Nephron (organoid): ENCODE measurements around the gene NALF2.

Source experiments
- H3K27ac Mint-ChIP-seq, 3 experiments: 2 replicates each; pipeline ENCODE4 v1.8.0; 2020; ENCODE audit warnings: mixed read lengths in 3 of 3, mild to moderate bottlenecking in 2 of 3, moderate library complexity in 1 of 3
- H3K27me3 Mint-ChIP-seq: 2 replicates; pipeline ENCODE4 v1.8.0; 2021; ENCODE audit warnings: low read depth, mild to moderate bottlenecking, moderate library complexity, mixed read lengths
- H3K36me3 Mint-ChIP-seq: 2 replicates; pipeline ENCODE4 v1.8.0; 2020; ENCODE audit warnings: low read depth, mixed read lengths
- H3K4me1 Mint-ChIP-seq: 2 replicates; pipeline ENCODE4 v1.8.0; 2020; ENCODE audit warnings: mixed read lengths
- H3K4me3 Mint-ChIP-seq, 3 experiments: 2 replicates each; pipeline ENCODE4 v1.8.0; 2020; ENCODE audit warnings: mild to moderate bottlenecking in 3 of 3, mixed read lengths in 3 of 3, moderate library complexity in 2 of 3
- H3K9me3 Mint-ChIP-seq: 2 replicates; pipeline ENCODE4 v1.8.0; 2020; ENCODE audit warnings: mixed read lengths
- CTCF ChIP-seq, 3 experiments: fragments of 200-600 bp; sonication (generic); IDR thresholded peaks; one replicate each; pipeline ENCODE4 v1.5.0; 2021; ENCODE audit warnings: antibody characterized with exemption in 3 of 3; ENCODE audit not compliant: unreplicated experiment in 3 of 3

NALF2 gene

GRCh38 chrX:69510914-69511513, 6.9 kb downstream of the NALF2 start:
- H3K27ac Mint-ChIP-seq, result no peak overlapping the region

GRCh38 chrX:69522052-69522451, 17.9 kb downstream of the NALF2 start:
- Mint-ChIP-seq H3K27me3 (peaks cover 4% of the 10 kb centered on the region), H3K4me1 (no peaks in the 10 kb centered on the region), H3K4me3 (no peak overlapping the region), H3K27ac (no peak overlapping the region), H3K9me3 (peaks cover 8% of the 10 kb centered on the region), H3K36me3 (no peaks in the 10 kb centered on the region)
- TF ChIP-seq CTCF (IDR thresholded peaks at IDR 0.05; ENCODE audit: unreplicated experiment in 3 of 3), result no peak

More at GRCh38 chrX:69510914-69511513, 6.9 kb downstream of the NALF2 start:
- Mint-ChIP-seq H3K4me1 (no peaks in the 10 kb centered on the region), H3K4me3 (no peak overlapping the region), H3K36me3 (no peaks in the 10 kb centered on the region), H3K9me3 (peaks cover 9% of the 10 kb centered on the region), H3K27me3 (peaks cover 37% of the 10 kb centered on the region)
- TF ChIP-seq CTCF (IDR thresholded peaks at IDR 0.05; ENCODE audit: unreplicated experiment in 3 of 3), result no peak

- no peaks in the 10 kb centered on the region for H3K4me1 Mint-ChIP-seq
- H3K36me3 Mint-ChIP-seq, result no peaks in the 10 kb centered on the region
- H3K4me3 Mint-ChIP-seq, result no peak overlapping the region
- H3K27me3 Mint-ChIP-seq, result peaks cover 4% of the 10 kb centered on the region
- peaks cover 8% of the 10 kb centered on the region for H3K9me3 Mint-ChIP-seq
- no peak overlapping the region for H3K27ac Mint-ChIP-seq
- TF ChIP-seq CTCF (IDR thresholded peaks at IDR 0.05; ENCODE audit: unreplicated experiment in 3 of 3), result no peak
Observed at GRCh38 chrX:69523314-69523713, 19.2 kb downstream of the NALF2 start.

GRCh38 chrX:69524781-69525363, 20.7 kb downstream of the NALF2 start:
- peaks cover 8% of the 10 kb centered on the region for H3K9me3 Mint-ChIP-seq
- H3K27me3 Mint-ChIP-seq, result peaks cover 4% of the 10 kb centered on the region
- H3K36me3 Mint-ChIP-seq, result no peaks in the 10 kb centered on the region
- no peak for TF ChIP-seq CTCF (IDR thresholded peaks at IDR 0.05; ENCODE audit: unreplicated experiment in 3 of 3)
- H3K27ac Mint-ChIP-seq, result no peak overlapping the region
- H3K4me3 Mint-ChIP-seq, result no peak overlapping the region
- no peaks in the 10 kb centered on the region for H3K4me1 Mint-ChIP-seq

- H3K27me3 Mint-ChIP-seq, result peaks cover 4% of the 10 kb centered on the region
- peaks cover 23% of the 10 kb centered on the region for H3K9me3 Mint-ChIP-seq
- no peaks in the 10 kb centered on the region for H3K4me1 Mint-ChIP-seq
- H3K4me3 Mint-ChIP-seq, result no peak overlapping the region
- no peak for TF ChIP-seq CTCF (IDR thresholded peaks at IDR 0.05; ENCODE audit: unreplicated experiment in 3 of 3)
- no peaks in the 10 kb centered on the region for H3K36me3 Mint-ChIP-seq
- H3K27ac Mint-ChIP-seq, result no peak overlapping the region
Observed at GRCh38 chrX:69530306-69530705, 26.2 kb downstream of the NALF2 start.
